ENCODE data around the gene ACSF3.

The ACSF3 gene

GRCh38 chr16:89120281-89120680 lies 26.6 kb downstream of the ACSF3 start:
- no peak for DNase-seq (ENCODE audit: low read depth)
- H3K4me3 ChIP-seq (ENCODE audit: low read length): no peak overlapping the region
- TF ChIP-seq CTCF (conservative IDR thresholded peaks at IDR 0.05; ENCODE audit: low read length): no peak

- no peak overlapping the region for H3K4me3 ChIP-seq (ENCODE audit: low read length)
- no peak for DNase-seq (ENCODE audit: low read depth)
- no peak for TF ChIP-seq CTCF (conservative IDR thresholded peaks at IDR 0.05; ENCODE audit: low read length)
Observed at GRCh38 chr16:89120921-89121351, 27.3 kb downstream of the ACSF3 start.

- no peak for DNase-seq (ENCODE audit: low read depth)
- no peak for TF ChIP-seq CTCF (conservative IDR thresholded peaks at IDR 0.05; ENCODE audit: low read length)
- H3K4me3 ChIP-seq (ENCODE audit: low read length): no peak overlapping the region
Observed at GRCh38 chr16:89121691-89122321, 28.2 kb downstream of the ACSF3 start.

- DNase-seq (ENCODE audit: low read depth): no peak
- TF ChIP-seq CTCF (conservative IDR thresholded peaks at IDR 0.05; ENCODE audit: low read length): no peak
- no peak overlapping the region for H3K4me3 ChIP-seq (ENCODE audit: low read length)
Observed at GRCh38 chr16:89122322-89122851, 28.7 kb downstream of the ACSF3 start.

- no peak for TF ChIP-seq CTCF (conservative IDR thresholded peaks at IDR 0.05; ENCODE audit: low read length)
- H3K4me3 ChIP-seq (ENCODE audit: low read length): no peak overlapping the region
- no peak for DNase-seq (ENCODE audit: low read depth)
Observed at GRCh38 chr16:89123001-89123830, 29.6 kb downstream of the ACSF3 start.

- no peak for TF ChIP-seq CTCF (conservative IDR thresholded peaks at IDR 0.05; ENCODE audit: low read length)
- no peak overlapping the region for H3K4me3 ChIP-seq (ENCODE audit: low read length)
- DNase-seq (ENCODE audit: low read depth): no peak
Observed at GRCh38 chr16:89123831-89124100, 30.1 kb downstream of the ACSF3 start.

GRCh38 chr16:89129378-89129777 lies 35.7 kb downstream of the ACSF3 start:
- no peak overlapping the region for H3K4me3 ChIP-seq (ENCODE audit: low read length)

More at GRCh38 chr16:89129378-89129777, 35.7 kb downstream of the ACSF3 start:
- no peak for TF ChIP-seq CTCF (conservative IDR thresholded peaks at IDR 0.05; ENCODE audit: low read length)
- DNase-seq (ENCODE audit: low read depth): no peak
